Measurements from ENCODE around the gene GNE. TPM values are rescaled to one million over a fixed set of nuclear protein-coding genes. Genes with fewer than 3 reads are reported as not detected.

GNE gene
- total and polyA plus RNA-seq, 9 of the 15 experiments (the other 6 are each of a cell fraction or from before 2014, with no cell fraction given), result 5.1 to 18.6 (median 12.0) TPM

- TF ChIP-seq KLF1 (tag; IDR thresholded peaks at IDR 0.05) (no peak; the same call in 1 of the 2 replicates), SNRNP70 (optimal IDR thresholded peaks at IDR 0.05; ENCODE audit: low read depth, low read length) (no peak), ZNF717 (CRISPR knock-in tag; IDR thresholded peaks at IDR 0.05) (no peak), ZFP1 (CRISPR knock-in tag; IDR thresholded peaks at IDR 0.05) (no peak), BRF1 (IDR thresholded peaks at IDR 0.05; ENCODE audit: borderline replicate concordance, extremely low read depth, insufficient read length) (no peak), POLR3G (IDR thresholded peaks at IDR 0.05; ENCODE audit: extremely low read depth, insufficient read length, insufficient replicate concordance) (no peak), MXI1 (IDR thresholded peaks at IDR 0.05; ENCODE audit: low read depth, low read length) (peak; percentile 30; the same call in 1 of the 2 replicates), DDX20 (tag; IDR thresholded peaks at IDR 0.05; ENCODE audit: low read depth) (no peak), MYC (IDR thresholded peaks at IDR 0.05; ENCODE audit: low read depth, low read length) (peak; percentile 47; the same call in 1 of the 2 replicates), MYC (CRISPR knock-in tag; IDR thresholded peaks at IDR 0.05; ENCODE audit: borderline replicate concordance, low read depth) (no peak), ZNF707 (CRISPR knock-in tag; conservative IDR thresholded peaks at IDR 0.05) (no peak), NFXL1 (CRISPR knock-in tag; IDR thresholded peaks at IDR 0.05) (no peak), POLR3A (IDR thresholded peaks at IDR 0.05; ENCODE audit: borderline replicate concordance, extremely low read depth, insufficient read depth, insufficient read length) (no peak), GABPB2 (CRISPR knock-in tag; conservative IDR thresholded peaks at IDR 0.05) (no peak), FOXO4 (CRISPR knock-in tag; IDR thresholded peaks at IDR 0.05) (no peak), ASH1L (IDR thresholded peaks at IDR 0.05; ENCODE audit: borderline replicate concordance, low read depth, partially characterized antibody) (peak; percentile 75), ZBED1 (IDR thresholded peaks at IDR 0.05) (no peak), NFE2 (IDR thresholded peaks at IDR 0.05; ENCODE audit: low read depth) (no peak), HDAC2 (IDR thresholded peaks at IDR 0.05) (0 out of 2 replicates have a peak, but pooled peaks have one; percentile 63), ZNF277 (CRISPR knock-in tag; IDR thresholded peaks at IDR 0.05; ENCODE audit: borderline replicate concordance) (no peak), NONO (IDR thresholded peaks at IDR 0.05; ENCODE audit: low read depth in 2 of 2, low read length in 1 of 2) (0 out of 4 replicates have a peak, but pooled peaks of 1 of the 2 experiments have one; percentile 19), ZNF644 (tag; IDR thresholded peaks at IDR 0.05; ENCODE audit: low read depth) (no peak), HDAC1 (IDR thresholded peaks at IDR 0.05) (peak in 1 of 2 experiments; percentile 79; a peak in 2 of 4 replicates), MED1 (CRISPR knock-in tag; IDR thresholded peaks at IDR 0.05; ENCODE audit: borderline replicate concordance) (no peak), TFAP4 (CRISPR knock-in tag; IDR thresholded peaks at IDR 0.05; ENCODE audit: borderline replicate concordance) (0 out of 2 replicates have a peak, but pooled peaks have one; percentile 9)
Observed at GRCh38 chr9:36190388-36191289, 67.6 kb downstream of the GNE start, which contains the start of gene CLTA (continued).

Data from K562 (cell line).